Medulla oblongata (tissue), 1 donor: Measurements from ENCODE around the gene BLTP3A.
A peak's percentile ranks its signal among the peaks of the same experiment; 100 is the strongest.

ENCODE experiments used
- DNase-seq: peaks from one replicate; pipeline ENCODE4 v3.0.0-alpha.2; 2015; ENCODE audit errors: extremely low spot score

Gene BLTP3A

GRCh38 chr6:34832942-34833341 is 41.1 kb downstream of the BLTP3A start:
- no peak for DNase-seq

DNA sequence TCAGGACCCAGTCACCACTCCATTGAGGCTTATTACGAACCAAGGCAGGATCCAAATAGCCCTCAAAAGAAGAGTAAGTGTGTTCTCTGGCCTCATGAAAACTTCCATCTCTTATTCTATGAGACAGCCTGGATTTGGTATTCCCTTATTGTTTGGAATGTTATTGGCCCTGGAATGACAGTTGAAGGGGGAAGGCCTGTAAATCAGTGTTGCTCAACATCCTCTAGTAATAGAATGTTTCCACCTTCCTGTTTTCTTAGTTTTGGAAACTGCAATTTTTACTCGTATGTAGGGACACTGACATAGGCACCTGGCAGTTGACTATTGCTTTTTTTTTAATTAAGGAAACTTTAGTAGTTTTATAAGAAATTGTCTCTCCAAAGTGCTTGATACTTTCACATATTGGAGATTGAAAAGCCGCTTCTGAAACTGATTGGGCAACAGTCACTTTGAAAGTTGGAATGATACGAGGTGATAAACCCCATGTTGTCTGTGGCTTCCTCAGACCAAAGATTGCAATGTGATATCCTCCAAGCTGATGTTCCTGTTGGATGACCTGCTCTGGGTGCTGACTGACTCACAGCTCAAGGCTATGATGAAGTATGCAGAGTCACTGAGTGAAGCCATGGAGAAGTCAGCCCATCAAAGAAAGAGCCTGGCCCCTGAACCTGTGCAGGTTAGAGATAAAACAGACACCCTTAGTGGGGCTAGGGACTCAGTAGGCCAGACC is 43.1 kb downstream of the BLTP3A start:
- peak; percentile 10 for DNase-seq

GRCh38 chr6:34836008-34836407 is 44.1 kb downstream of the BLTP3A start:
- DNase-seq = peak; percentile 67

GRCh38 chr6:34836451-34836850 is 44.6 kb downstream of the BLTP3A start:
- no peak for DNase-seq

DNA sequence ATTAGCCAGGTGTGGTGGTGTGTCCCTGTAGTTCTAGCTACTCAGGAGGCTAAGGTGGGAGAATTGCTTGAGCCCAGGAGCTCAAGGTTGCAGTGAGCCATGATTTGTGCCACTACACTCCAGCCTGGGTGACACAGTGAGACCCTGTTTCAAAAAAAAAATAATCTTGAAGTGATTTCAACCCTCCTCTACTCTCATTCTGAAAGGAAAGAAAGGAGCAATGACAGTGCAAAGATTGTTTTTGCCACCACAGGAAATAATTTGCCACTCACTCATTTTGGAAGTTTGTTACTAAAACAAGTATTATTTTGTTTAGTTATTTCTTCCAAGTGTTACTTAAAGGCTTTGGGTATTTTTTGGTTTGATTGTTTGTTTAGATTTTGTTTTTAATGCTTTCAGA is 45.6 kb downstream of the BLTP3A start:
- no peak for DNase-seq

- DNase-seq = no peak
These were observed 47.9 kb downstream of the BLTP3A start for GRCh38 chr6:34839666-34840352.
